ENCODE data around the gene OBI1.

DNA sequence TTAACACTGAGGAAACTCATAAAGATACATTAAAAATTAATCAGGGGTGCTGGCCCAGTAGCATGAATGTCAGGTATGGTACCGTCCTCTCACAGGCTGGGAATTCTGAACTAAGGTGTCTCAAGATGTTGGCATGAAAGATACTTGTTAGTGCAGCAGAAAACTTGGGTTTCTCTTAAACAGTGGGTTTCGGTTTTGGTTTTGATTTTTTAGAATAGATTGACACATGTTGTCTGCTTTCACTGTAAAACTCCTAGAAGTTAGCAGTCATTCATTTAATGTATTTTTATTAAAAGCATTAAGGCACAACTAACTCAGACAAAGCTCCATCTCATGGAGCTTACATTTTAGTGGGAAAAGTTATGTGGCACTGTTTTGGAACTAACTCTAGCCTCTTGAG lies 3.5 kb upstream of the OBI1 start:
- TF ChIP-seq CTCF (IDR thresholded peaks at IDR 0.05; ENCODE audit: low read length) (no peak), EZH2phosphoT487 (IDR thresholded peaks at IDR 0.05; ENCODE audit: low read length) (no peak), EZH2 (optimal IDR thresholded peaks at IDR 0.05; ENCODE audit: low read depth, low read length) (no peak)

Data from MM.1S (cell line).